HEK293 (cell line): ENCODE measurements around the gene HSF5.

ENCODE experiments used
- ATF2 ChIP-seq: fragments of 450-650 bp; formaldehyde crosslinking; IDR thresholded peaks from 2 replicates; pipeline ENCODE4 v1.5.1; 2016; ENCODE audit warnings: missing biosample characterization, missing genetic modification characterization, low read depth
- BCL11B ChIP-seq: fragments of 450-650 bp; formaldehyde crosslinking; IDR thresholded peaks from 2 replicates; pipeline ENCODE4 v1.5.1; 2016; ENCODE audit warnings: low read depth, missing biosample characterization, missing genetic modification characterization
- CTCF ChIP-seq: fragments of 450-650 bp; formaldehyde crosslinking; IDR thresholded peaks from 2 replicates; pipeline ENCODE4 v1.5.1; 2016; ENCODE audit warnings: missing biosample characterization, missing genetic modification characterization
- KLF16 ChIP-seq: fragments of 450-650 bp; formaldehyde crosslinking; IDR thresholded peaks from 2 replicates; pipeline ENCODE4 v1.5.1; 2017; ENCODE audit warnings: missing biosample characterization, missing genetic modification characterization
- MZF1 ChIP-seq: fragments of 450-650 bp; formaldehyde crosslinking; IDR thresholded peaks from 2 replicates; pipeline ENCODE4 v1.5.1; 2017; ENCODE audit warnings: missing biosample characterization, missing genetic modification characterization, borderline replicate concordance
- OSR2 ChIP-seq: fragments of 450-650 bp; formaldehyde crosslinking; IDR thresholded peaks from 2 replicates; pipeline ENCODE4 v1.5.1; 2016; ENCODE audit warnings: missing biosample characterization, missing genetic modification characterization
- PRDM1 ChIP-seq: fragments of 450-650 bp; formaldehyde crosslinking; IDR thresholded peaks from 2 replicates; pipeline ENCODE4; 2016; ENCODE audit warnings: missing biosample characterization, missing genetic modification characterization
- PRDM10 ChIP-seq: fragments of 450-650 bp; formaldehyde crosslinking; IDR thresholded peaks from 2 replicates; pipeline ENCODE4 v1.5.1; 2016; ENCODE audit warnings: missing biosample characterization, missing genetic modification characterization
- SETDB1 ChIP-seq: IDR thresholded peaks from one replicate; pipeline ENCODE4 v1.6.1; 2017; ENCODE audit warnings: mild to moderate bottlenecking, low read length, moderate library complexity, mixed read lengths; ENCODE audit not compliant: insufficient read length
- TRIM28 ChIP-seq: IDR thresholded peaks from 2 replicates; pipeline ENCODE4 v1.6.1; 2011; ENCODE audit warnings: low read length, control low read depth, borderline replicate concordance
- WT1 ChIP-seq: fragments of 450-650 bp; formaldehyde crosslinking; IDR thresholded peaks from 2 replicates; pipeline ENCODE4 v1.5.1; 2016; ENCODE audit warnings: missing biosample characterization, missing genetic modification characterization
- ZBTB17 ChIP-seq: fragments of 450-650 bp; formaldehyde crosslinking; IDR thresholded peaks from 2 replicates; pipeline ENCODE4 v1.5.1; 2016; ENCODE audit warnings: missing biosample characterization, missing genetic modification characterization
- ZBTB20 ChIP-seq: fragments of 450-650 bp; formaldehyde crosslinking; IDR thresholded peaks from 2 replicates; pipeline ENCODE4 v1.5.1; 2016; ENCODE audit warnings: missing biosample characterization, missing genetic modification characterization
- ZEB2 ChIP-seq: fragments of 450-650 bp; formaldehyde crosslinking; IDR thresholded peaks from 2 replicates; pipeline ENCODE4 v1.5.1; 2016; ENCODE audit warnings: missing biosample characterization, missing genetic modification characterization
- ZFP41 ChIP-seq: fragments of 450-650 bp; formaldehyde crosslinking; IDR thresholded peaks from 2 replicates; pipeline ENCODE4 v1.5.1; 2016; ENCODE audit warnings: missing biosample characterization, missing genetic modification characterization, borderline replicate concordance
- ZNF10 ChIP-seq: fragments of 450-650 bp; formaldehyde crosslinking; IDR thresholded peaks from 2 replicates; pipeline ENCODE4 v1.5.1; 2017; ENCODE audit warnings: missing biosample characterization, missing genetic modification characterization
- ZNF121 ChIP-seq: fragments of 450-650 bp; formaldehyde crosslinking; IDR thresholded peaks from 2 replicates; pipeline ENCODE4 v1.5.1; 2016; ENCODE audit warnings: missing biosample characterization, missing genetic modification characterization
- ZNF133 ChIP-seq: fragments of 450-650 bp; formaldehyde crosslinking; IDR thresholded peaks from 2 replicates; pipeline ENCODE4 v1.5.1; 2016; ENCODE audit warnings: missing biosample characterization, missing genetic modification characterization
- ZNF148 ChIP-seq: fragments of 450-650 bp; formaldehyde crosslinking; IDR thresholded peaks from 2 replicates; pipeline ENCODE4 v1.5.0; 2017; ENCODE audit warnings: missing biosample characterization, missing genetic modification characterization, borderline replicate concordance
- ZNF335 ChIP-seq: fragments of 450-650 bp; formaldehyde crosslinking; conservative IDR thresholded peaks from 2 replicates; pipeline ENCODE4 v1.5.1; 2016; ENCODE audit warnings: missing biosample characterization, missing genetic modification characterization
- ZNF366 ChIP-seq: fragments of 450-650 bp; formaldehyde crosslinking; conservative IDR thresholded peaks from 2 replicates; pipeline ENCODE4 v1.5.1; 2016; ENCODE audit warnings: missing biosample characterization, missing genetic modification characterization
- ZNF510 ChIP-seq: fragments of 450-650 bp; formaldehyde crosslinking; IDR thresholded peaks from 2 replicates; pipeline ENCODE4 v1.5.1; 2018; ENCODE audit warnings: mild to moderate bottlenecking, missing genetic modification characterization, missing biosample characterization; ENCODE audit not compliant: insufficient replicate concordance
- ZNF548 ChIP-seq: fragments of 450-650 bp; formaldehyde crosslinking; IDR thresholded peaks from 2 replicates; pipeline ENCODE4 v1.5.1; 2016; ENCODE audit warnings: missing biosample characterization, missing genetic modification characterization
- ZNF558 ChIP-seq: fragments of 450-650 bp; formaldehyde crosslinking; IDR thresholded peaks from 2 replicates; pipeline ENCODE4 v1.5.1; 2016; ENCODE audit warnings: missing biosample characterization, missing genetic modification characterization
- ZNF580 ChIP-seq: fragments of 450-650 bp; formaldehyde crosslinking; IDR thresholded peaks from 2 replicates; pipeline ENCODE4 v1.5.1; 2016; ENCODE audit warnings: missing biosample characterization, missing genetic modification characterization
- ZNF600 ChIP-seq: fragments of 450-650 bp; formaldehyde crosslinking; IDR thresholded peaks from 2 replicates; pipeline ENCODE4 v1.5.1; 2016; ENCODE audit warnings: missing biosample characterization, missing genetic modification characterization
- ZNF654 ChIP-seq: fragments of 450-650 bp; formaldehyde crosslinking; IDR thresholded peaks from 2 replicates; pipeline ENCODE4 v1.5.1; 2016; ENCODE audit warnings: low read depth, missing biosample characterization, missing genetic modification characterization
- ZNF704 ChIP-seq: fragments of 450-650 bp; formaldehyde crosslinking; IDR thresholded peaks from 2 replicates; pipeline ENCODE4 v1.5.1; 2016; ENCODE audit warnings: missing biosample characterization, missing genetic modification characterization
- ZNF791 ChIP-seq: fragments of 450-650 bp; formaldehyde crosslinking; IDR thresholded peaks from 2 replicates; pipeline ENCODE4 v1.5.1; 2016; ENCODE audit warnings: missing biosample characterization, missing genetic modification characterization
- ZSCAN30 ChIP-seq: fragments of 450-650 bp; IDR thresholded peaks from 2 replicates; pipeline ENCODE4 v1.5.1; 2018; ENCODE audit warnings: missing biosample characterization, mild to moderate bottlenecking, missing genetic modification characterization, moderate library complexity

HSF5 gene

GRCh38 chr17:58415371-58416055, 72.7 kb downstream of the HSF5 start (continued):
- TF ChIP-seq OSR2 (peak; percentile 84), KLF16 (tag by site-specific recombination) (no peak), ZNF148 (tag by site-specific recombination) (no peak), ZNF10 (tag by site-specific recombination) (0 out of 2 replicates have a peak, but pooled peaks have one; percentile 8), ZNF510 (tag by site-specific recombination) (no peak), ZNF654 (tag by site-specific recombination) (no peak), PRDM10 (0 out of 2 replicates have a peak, but pooled peaks have one; percentile 10), ATF2 (tag by site-specific recombination) (no peak), ZNF600 (tag by site-specific recombination) (peak; percentile 99), SETDB1 (no peak), ZBTB20 (tag by site-specific recombination) (peak; percentile 32; the same call in 1 of the 2 replicates), ZNF558 (tag by site-specific recombination) (no peak), ZNF366 (tag by site-specific recombination) (0 out of 2 replicates have a peak, but pooled peaks have one; percentile 34), ZNF133 (tag by site-specific recombination) (no peak), ZNF580 (tag by site-specific recombination) (no peak), ZNF791 (tag by site-specific recombination) (no peak), ZBTB17 (tag by site-specific recombination) (peak; percentile 41), ZNF335 (tag by site-specific recombination) (peak; percentile 73), ZSCAN30 (peak; percentile 59; the same call in 1 of the 2 replicates), ZNF704 (tag by site-specific recombination) (no peak), BCL11B (tag by site-specific recombination) (no peak), TRIM28 (peak; percentile 57; the same call in 1 of the 2 replicates), CTCF (peak; percentile 35; the same call in 1 of the 2 replicates), WT1 (tag by site-specific recombination) (no peak), MZF1 (tag by site-specific recombination) (no peak), ZFP41 (tag by site-specific recombination) (no peak), ZEB2 (tag by site-specific recombination) (peak; percentile 25; the same call in 1 of the 2 replicates), ZNF121 (tag by site-specific recombination) (no peak), ZNF548 (tag by site-specific recombination) (no peak), PRDM1 (tag by site-specific recombination) (peak; percentile 42)
